Endothelial cell of umbilical vein (primary cell): Measurements from ENCODE around the gene STN1. TPM values are rescaled to one million over a fixed set of nuclear protein-coding genes. Genes with fewer than 3 reads are reported as not detected.

Source experiments
- BruUV-seq: library from RNA; stranded (reverse); fragments of 400-500 nt; replicated peaks from 2 replicates; lab custom pipeline; 2021; lab: Mats Ljungman, UMichigan
- CTCF ChIA-PET: fragments of 300-600, 350-600 bp; sonication (Branson Sonifier 250); formaldehyde crosslinking; loops from one replicate; lab custom pipeline; 2021; ENCODE audit warnings: antibody characterized with exemption, inconsistent platforms; lab: Charles Lee
- POLR2A ChIA-PET: fragments of 300-600, 350-600 bp; sonication (Branson Sonifier 250); formaldehyde crosslinking; loops from one replicate; lab custom pipeline; 2021; ENCODE audit warnings: antibody characterized with exemption, inconsistent platforms; lab: Charles Lee
- DNase-seq: peaks from one replicate; pipeline ENCODE4 v3.0.0-alpha.2; 2011; ENCODE audit warnings: low read depth, low spot score
- FAIRE-seq: peaks from 2 replicates; lab custom pipeline; 2011; peaks lifted over from hg19 to GRCh38; lab: Jason Lieb, UNC
- H2AFZ ChIP-seq: 2 replicates; pipeline ENCODE4 v1.6.0; 2012; ENCODE audit warnings: low read depth, low read length, control low read depth, inconsistent platforms
- H3K27ac ChIP-seq: 2 replicates; pipeline ENCODE4 v1.5.1; 2011; ENCODE audit warnings: low read depth, mild to moderate bottlenecking, control low read depth, low read length, moderate library complexity; ENCODE audit not compliant: insufficient read depth
- H3K27me3 ChIP-seq, 2 experiments: 2 replicates each; pipeline versions ENCODE4 v1.6.0 to v1.6.1; 2011; ENCODE audit warnings: low read length in 2 of 2, mixed read lengths in 1 of 2; ENCODE audit not compliant: control insufficient read depth in 2 of 2, insufficient read depth in 2 of 2
- H3K36me3 ChIP-seq, 2 experiments: 2 replicates in 1 of 2; 3 replicates in 1 of 2; pipeline ENCODE4 v1.5.1; 2011; ENCODE audit warnings: low read length in 2 of 2, mild to moderate bottlenecking in 1 of 2, moderate library complexity in 1 of 2; ENCODE audit not compliant: control insufficient read depth in 2 of 2, insufficient read depth in 2 of 2; ENCODE audit errors: extremely low read depth in 1 of 2
- H3K4me1 ChIP-seq: 3 replicates; pipeline ENCODE4 v1.5.1; 2011; ENCODE audit warnings: mild to moderate bottlenecking, low read length; ENCODE audit not compliant: control insufficient read depth, insufficient read depth; ENCODE audit errors: extremely low read depth
- H3K4me2 ChIP-seq: 2 replicates; pipeline ENCODE4 v1.6.1; 2011; ENCODE audit warnings: low read length, control low read depth, mixed read lengths; ENCODE audit not compliant: insufficient read depth
- H3K4me3 ChIP-seq, 3 experiments: fragments of 200-600 bp in 1 of 3; sonication (generic), shearing (Covaris generic) in 1 of 3; replicated peaks in 1 of 3; 2 replicates each; pipeline ENCODE4 v1.5.1; 2011 to 2016; ENCODE audit warnings: control low read depth in 3 of 3, low read length in 3 of 3, mild to moderate bottlenecking in 2 of 3, inconsistent platforms in 1 of 3, low read depth in 1 of 3, moderate library complexity in 1 of 3; ENCODE audit not compliant: insufficient read depth in 1 of 3
- H3K79me2 ChIP-seq: 2 replicates; pipeline ENCODE4 v1.6.0; 2012; ENCODE audit warnings: low read length, inconsistent platforms; ENCODE audit not compliant: control insufficient read depth, insufficient read depth
- H3K9ac ChIP-seq: replicated peaks from 2 replicates; pipeline ENCODE3; 2011; ENCODE audit warnings: low read length, control low read depth; ENCODE audit not compliant: insufficient read depth; ENCODE audit errors: extremely low read depth
- H3K9me1 ChIP-seq: replicated peaks from 3 replicates; pipeline ENCODE4 v1.6.0; 2011; ENCODE audit warnings: mild to moderate bottlenecking, low read length; ENCODE audit not compliant: control insufficient read depth, insufficient read depth; ENCODE audit errors: extremely low read depth
- H3K9me3 ChIP-seq: replicated peaks from 2 replicates; pipeline ENCODE4 v1.5.1; 2012; ENCODE audit warnings: low read length, inconsistent platforms; ENCODE audit not compliant: control insufficient read depth, insufficient read depth
- H4K20me1 ChIP-seq: replicated peaks from 2 replicates; pipeline ENCODE3; 2011; ENCODE audit warnings: mild to moderate bottlenecking, low read length; ENCODE audit not compliant: control insufficient read depth, insufficient read depth; ENCODE audit errors: extremely low read depth
- CTCF ChIP-seq, 2 donors: IDR thresholded peaks; 1 replicate in 1 of 2; 2 replicates in 1 of 2; pipeline ENCODE4 v1.5.1; 2011; ENCODE audit warnings: low read length in 2 of 2, mild to moderate bottlenecking in 2 of 2, moderate library complexity in 2 of 2, control low read depth in 1 of 2, inconsistent platforms in 1 of 2, low read depth in 1 of 2; ENCODE audit not compliant: insufficient read depth in 1 of 2; ENCODE audit errors: extremely low read depth in 1 of 2
- EZH2 ChIP-seq: IDR thresholded peaks from 2 replicates; pipeline ENCODE4 v1.6.1; 2012; ENCODE audit warnings: borderline replicate concordance, low read depth, mild to moderate bottlenecking, moderate library complexity, low read length, inconsistent platforms; ENCODE audit not compliant: severe bottlenecking
- FOS ChIP-seq: IDR thresholded peaks from 2 replicates; pipeline ENCODE4 v1.6.1; 2011; ENCODE audit warnings: mild to moderate bottlenecking, low read length, moderate library complexity, borderline replicate concordance; ENCODE audit not compliant: insufficient read depth
- GATA2 ChIP-seq: IDR thresholded peaks from 2 replicates; pipeline ENCODE4 v1.7.0; 2011; ENCODE audit warnings: low read depth, mild to moderate bottlenecking, moderate library complexity, mixed read lengths, low read length; ENCODE audit not compliant: insufficient read length, insufficient read depth
- JUN ChIP-seq: IDR thresholded peaks from 2 replicates; pipeline ENCODE4 v1.6.1; 2011; ENCODE audit warnings: borderline replicate concordance, low read depth; ENCODE audit not compliant: insufficient read length, insufficient read depth
- MYC ChIP-seq: IDR thresholded peaks from one replicate; pipeline ENCODE4 v1.6.1; 2011; ENCODE audit warnings: mild to moderate bottlenecking, low read depth, low read length
- POLR2A ChIP-seq: IDR thresholded peaks from 2 replicates; pipeline ENCODE4 v1.6.1; 2012; ENCODE audit warnings: low read depth, mild to moderate bottlenecking, control low read depth, low read length
- POLR2AphosphoS5 ChIP-seq: IDR thresholded peaks from 2 replicates; pipeline ENCODE4 v1.6.1; 2012; ENCODE audit warnings: low read depth, mild to moderate bottlenecking, control low read depth, low read length, moderate library complexity; ENCODE audit not compliant: insufficient read depth
- dilution Hi-C: fragments of 300-500 bp; cut with MboI; formaldehyde crosslinking; loops from one replicate; pipeline ENCODE4 v1.15.0; 2019; ENCODE audit warnings: low sequenced_read_pairs; ENCODE audit not compliant: extremely low pct_ligation_motif_present
- intact Hi-C: fragments of 100-400 bp; cut with micrococcal nuclease; formaldehyde crosslinking; loops from one replicate; pipeline ENCODE4 v1.10.0; 2022
- polyA plus RNA-seq, 4 experiments: library from polyadenylated mRNA; depleted of rRNA in 3 of 4; stranded (reverse) in 3 of 4; unstranded in 1 of 4; fragments of >200 nt; gene quantifications; 2 replicates each; pipeline versions ENCODE4 v1.2.1 to v1.2.3, GENCODE V29; 2011 to 2012; ENCODE audit warnings: missing spikeins in 1 of 4
- total RNA-seq: library from RNA; stranded (reverse); gene quantifications from 2 replicates; pipeline ENCODE4 v1.2.3, GENCODE V29; 2021
- TF ChIP-seq, protein P1 (sequence below): IDR thresholded peaks from 2 replicates; pipeline ENCODE4 v1.6.1; 2011; ENCODE audit not compliant: insufficient read depth, insufficient read length

Gene STN1
- total and polyA plus RNA-seq, 2 donors (not counting 3 experiments of a cell fraction or from before 2014, with no cell fraction given), result 10.8 to 15.3 TPM

- Histone ChIP-seq H4K20me1 (no peaks in the 10 kb centered on the region), H3K9me1 (no peaks in the 10 kb centered on the region), H3K4me2 (no peak overlapping the region), H3K4me1 (peaks cover 36% of the 10 kb centered on the region), H3K4me3 (no peak overlapping the region), H3K79me2 (peaks cover 7% of the 10 kb centered on the region), H2AFZ (no peak overlapping the region), H3K27me3 (no peaks in the 10 kb centered on the region), H3K27ac (no peak overlapping the region), H3K9me3 (no peaks in the 10 kb centered on the region), H3K9ac (no peak overlapping the region), H3K36me3 (no peaks in the 10 kb centered on the region)
- TF ChIP-seq, protein P1, sequence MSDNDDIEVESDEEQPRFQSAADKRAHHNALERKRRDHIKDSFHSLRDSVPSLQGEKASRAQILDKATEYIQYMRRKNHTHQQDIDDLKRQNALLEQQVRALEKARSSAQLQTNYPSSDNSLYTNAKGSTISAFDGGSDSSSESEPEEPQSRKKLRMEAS, result no peak
- TF ChIP-seq FOS (no peak), EZH2 (no peak), POLR2AphosphoS5 (no peak), GATA2 (no peak), JUN (no peak), POLR2A (no peak), CTCF (IDR thresholded peaks at IDR 0.05; ENCODE audit: extremely low read depth in 1 of 2, insufficient read depth in 1 of 2, low read depth in 1 of 2, low read length in 2 of 2) (no peak), MYC (no peak)
- no peak for DNase-seq
- dilution Hi-C loops, result no loop called here
- ChIA-PET POLR2A (no interaction called here), CTCF (no interaction called here)
- no TSS peak for BruUV-seq
- intact Hi-C loops, result loop anchor here (2.0 to 5.0 kb wide), 2 partner anchors 103 to 201 kb away; no protein-coding TSS in a partner anchor
- FAIRE-seq, result no peak
Observed at GRCh38 chr10:103919648-103920025, 1.7 kb upstream of the STN1 start.
